HCT116 (cell line): ENCODE measurements around the gene NAPEPLD. TPM values are rescaled to one million over a fixed set of nuclear protein-coding genes. Genes with fewer than 3 reads are reported as not detected.
"Not testable (repeated sequence)": the region's sequence is repeated elsewhere in the genome, so short reads cannot be mapped to it uniquely, and the experiment has no call there.

Source experiments
- ATAC-seq: fragments of 200-7000 bp; cut with Tn5 transposase; 2 replicates; pipeline ENCODE4 v1.9.1; 2020; ENCODE audit warnings: mild to moderate bottlenecking, moderate library complexity
- BruUV-seq: library from RNA; stranded (reverse); fragments of 400-500 nt; replicated peaks from 2 replicates; lab custom pipeline; 2021; lab: Mats Ljungman, UMichigan
- CTCF ChIA-PET: fragments of 300-600 bp; sonication (Branson Sonifier 250); formaldehyde crosslinking; loops from one replicate; lab custom pipeline; 2021; ENCODE audit warnings: antibody characterized with exemption; lab: Charles Lee
- POLR2A ChIA-PET: fragments of 300-600, 350-600 bp; sonication (Branson Sonifier 250); formaldehyde crosslinking; loops from one replicate; lab custom pipeline; 2021; ENCODE audit warnings: antibody characterized with exemption; lab: Charles Lee
- RAD21 ChIA-PET, 2 experiments: fragments of 300-600 bp; sonication (Branson Sonifier 250); formaldehyde crosslinking; loops; one replicate each; lab custom pipeline; 2023; ENCODE audit warnings: low total read pairs in 2 of 2; ENCODE audit not compliant: uncharacterized antibody in 2 of 2, unreplicated experiment in 2 of 2, low non-redundant PET in 1 of 2; lab: Charles Lee
- DNase-seq: peaks from one replicate; pipeline ENCODE4 v3.0.0-alpha.2; 2010; ENCODE audit warnings: low read depth, low spot score
- H2AFZ ChIP-seq: fragments of 200-600 bp; shearing (Covaris generic), sonication (generic); 2 replicates; pipeline ENCODE4 v1.6.1; 2017; ENCODE audit warnings: low read depth, mixed run types, mixed read lengths, antibody characterized with exemption, low read length; ENCODE audit not compliant: poor library complexity, severe bottlenecking
- H3K27ac ChIP-seq: 2 replicates; pipeline ENCODE4 v1.5.1; 2012; ENCODE audit warnings: low read depth, low read length
- H3K27me3 ChIP-seq: fragments of 200-600 bp; sonication (generic); 2 replicates; pipeline ENCODE4 v1.6.1; 2016; ENCODE audit warnings: mixed run types, low read length, mixed read lengths; ENCODE audit not compliant: insufficient read depth
- H3K36me3 ChIP-seq, 2 experiments: fragments of 200-500 bp in 1 of 2; fragments of 200-600 bp in 1 of 2; sonication (Bioruptor generic) in 1 of 2; sonication (generic) in 1 of 2; 2 replicates each; pipeline versions ENCODE4 v1.5.1 to v1.6.1; 2014 to 2016; ENCODE audit warnings: low read length in 2 of 2, inconsistent platforms in 1 of 2, mixed read lengths in 1 of 2, mixed run types in 1 of 2; ENCODE audit not compliant: insufficient read depth in 2 of 2, control insufficient read depth in 1 of 2
- H3K4me1 ChIP-seq, 2 experiments: fragments of 200-600 bp in 1 of 2; sonication (generic) in 1 of 2; 2 replicates each; pipeline versions ENCODE4 v1.5.1 to v1.6.1; 2012 to 2017; ENCODE audit warnings: low read length in 2 of 2, inconsistent platforms in 1 of 2, mild to moderate bottlenecking in 1 of 2, mixed read lengths in 1 of 2, mixed run types in 1 of 2, moderate library complexity in 1 of 2; ENCODE audit not compliant: insufficient read depth in 2 of 2, control insufficient read depth in 1 of 2
- H3K4me2 ChIP-seq: fragments of 200-600 bp; sonication (generic); 2 replicates; pipeline ENCODE4 v1.6.1; 2017; ENCODE audit warnings: mixed run types, low read length, mixed read lengths
- H3K4me3 ChIP-seq, 2 experiments: fragments of 200-600 bp in 1 of 2; sonication (generic) in 1 of 2; replicated peaks in 1 of 2; 2 replicates each; pipeline ENCODE4 v1.5.1; 2011 to 2016; ENCODE audit warnings: low read length in 2 of 2, control low read depth in 1 of 2, low read depth in 1 of 2, mild to moderate bottlenecking in 1 of 2, mixed read lengths in 1 of 2, mixed run types in 1 of 2
- H3K79me2 ChIP-seq: fragments of 200-600 bp; sonication (generic); 2 replicates; pipeline ENCODE4 v1.6.1; 2017; ENCODE audit warnings: mild to moderate bottlenecking, mixed run types, low read length, moderate library complexity, mixed read lengths; ENCODE audit not compliant: insufficient read depth
- H3K9ac ChIP-seq: fragments of 200-600 bp; sonication (generic); 2 replicates; pipeline ENCODE4 v1.6.1; 2016; ENCODE audit warnings: low read length, mixed read lengths
- H3K9me2 ChIP-seq: fragments of 200-600 bp; sonication (generic), shearing (Covaris generic); 2 replicates; pipeline ENCODE4 v1.6.1; 2017; ENCODE audit warnings: mixed run types, mild to moderate bottlenecking, moderate library complexity; ENCODE audit not compliant: insufficient read depth
- H3K9me3 ChIP-seq, 2 experiments: fragments of 200-500 bp in 1 of 2; fragments of 200-600 bp in 1 of 2; sonication (Bioruptor generic) in 1 of 2; sonication (generic) in 1 of 2; 2 replicates each; pipeline ENCODE4 v1.6.1; 2014 to 2017; ENCODE audit warnings: low read length in 2 of 2, mixed read lengths in 2 of 2, inconsistent platforms in 1 of 2, low read depth in 1 of 2, mild to moderate bottlenecking in 1 of 2, mixed run types in 1 of 2, moderate library complexity in 1 of 2; ENCODE audit not compliant: control insufficient read depth in 1 of 2, insufficient read depth in 1 of 2
- H4K20me1 ChIP-seq: fragments of 200-600 bp; sonication (generic), shearing (Covaris generic); 2 replicates; pipeline ENCODE4 v1.6.1; 2017; ENCODE audit warnings: mixed run types, mild to moderate bottlenecking, moderate library complexity; ENCODE audit not compliant: insufficient read depth
- CBX3 ChIP-seq: IDR thresholded peaks from 2 replicates; pipeline ENCODE4 v1.6.1; 2012; ENCODE audit warnings: low read depth
- EGR1 ChIP-seq: IDR thresholded peaks from 2 replicates; pipeline ENCODE4 v1.6.1; 2012; ENCODE audit warnings: low read depth
- ELF1 ChIP-seq: IDR thresholded peaks from 2 replicates; pipeline ENCODE4 v1.6.1; 2012; ENCODE audit warnings: low read depth, borderline replicate concordance
- EZH2 ChIP-seq: fragments of 200-600 bp; sonication (generic); IDR thresholded peaks from 2 replicates; pipeline ENCODE4 v1.6.1; 2017; ENCODE audit warnings: antibody characterized with exemption, mixed run types
- FOSL1 ChIP-seq: IDR thresholded peaks from 2 replicates; pipeline ENCODE4 v1.6.1; 2012; ENCODE audit warnings: low read depth
- POLR2A ChIP-seq: IDR thresholded peaks from 2 replicates; pipeline ENCODE4 v1.7.0; 2011; ENCODE audit warnings: borderline replicate concordance; ENCODE audit not compliant: insufficient read depth, insufficient read length; ENCODE audit errors: extremely low read depth
- POLR2AphosphoS5 ChIP-seq: IDR thresholded peaks from 2 replicates; pipeline ENCODE4 v1.6.1; 2011; ENCODE audit warnings: mild to moderate bottlenecking, low read depth, low read length, moderate library complexity
- RAD21 ChIP-seq: IDR thresholded peaks from 2 replicates; pipeline ENCODE4 v1.6.1; 2012; ENCODE audit warnings: low read depth, mild to moderate bottlenecking
- SIN3A ChIP-seq: IDR thresholded peaks from 2 replicates; pipeline ENCODE4 v1.6.1; 2012; ENCODE audit warnings: low read depth
- SP1 ChIP-seq: IDR thresholded peaks from 2 replicates; pipeline ENCODE4 v1.6.1; 2012; ENCODE audit warnings: low read depth
- SRF ChIP-seq: IDR thresholded peaks from 2 replicates; pipeline ENCODE4 v1.6.1; 2012; ENCODE audit warnings: low read depth
- TCF7L2 ChIP-seq: IDR thresholded peaks from 2 replicates; pipeline ENCODE4 v1.7.0; 2011; ENCODE audit warnings: borderline replicate concordance, inconsistent platforms; ENCODE audit not compliant: insufficient read depth, insufficient read length; ENCODE audit errors: extremely low read depth
- YY1 ChIP-seq: IDR thresholded peaks from 2 replicates; pipeline ENCODE4 v1.6.1; 2011; ENCODE audit warnings: low read length, low read depth, moderate library complexity, mild to moderate bottlenecking; ENCODE audit not compliant: insufficient replicate concordance; ENCODE audit errors: extremely low read depth
- ZBTB33 ChIP-seq: IDR thresholded peaks from 2 replicates; pipeline ENCODE4 v1.6.1; 2011; ENCODE audit warnings: mild to moderate bottlenecking, low read length, moderate library complexity; ENCODE audit not compliant: insufficient replicate concordance; ENCODE audit errors: extremely low read depth
- ZFX ChIP-seq: fragments of 450-650 bp; IDR thresholded peaks from 2 replicates; pipeline ENCODE4 v1.6.1; 2017
- intact Hi-C: fragments of 100-400 bp; cut with micrococcal nuclease; formaldehyde crosslinking; loops from 2 replicates; pipeline ENCODE4 v1.10.0; 2022
- total RNA-seq: library from RNA; stranded (reverse); gene quantifications from one replicate; pipeline ENCODE4 v1.2.1, GENCODE V29; 2021; ENCODE audit not compliant: unreplicated experiment
- TF ChIP-seq, protein P1 (sequence below): IDR thresholded peaks from 2 replicates; pipeline ENCODE4 v1.6.1; 2012; ENCODE audit warnings: low read depth
- TF ChIP-seq, protein P2 (sequence below): IDR thresholded peaks from 2 replicates; pipeline ENCODE4 v1.6.1; 2012
- TF ChIP-seq, protein P3 (sequence below): IDR thresholded peaks from 2 replicates; pipeline ENCODE4 v1.6.1; 2012

The NAPEPLD gene
- total RNA-seq, 1 experiment from 2014 or later = 9.7 TPM

DNA sequence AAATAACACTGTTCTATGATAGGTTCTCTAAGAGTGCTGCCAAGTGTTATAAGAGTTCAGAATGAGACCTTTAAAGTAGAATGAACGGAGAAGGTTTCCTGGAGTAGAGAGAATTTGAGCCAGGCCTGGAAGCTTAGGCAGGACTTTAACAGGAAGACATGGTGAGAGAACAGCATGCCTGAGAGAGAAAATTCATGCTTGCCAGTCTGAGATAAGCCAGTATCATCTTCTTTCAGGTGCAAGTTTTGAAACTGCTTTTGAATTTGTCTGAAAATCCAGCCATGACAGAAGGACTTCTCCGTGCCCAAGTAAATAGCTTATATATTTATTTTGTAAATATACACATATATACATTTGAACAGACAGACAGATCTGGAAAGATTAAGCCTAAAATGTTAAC is 51.9 kb downstream of the NAPEPLD start:
- POLR2A ChIA-PET = no interaction called here
- Histone ChIP-seq H3K36me3 (peaks cover 14 to 23% of the 10 kb centered on the region in 2 experiments; a peak in 3 of 4 replicates), H3K9ac (no peak overlapping the region), H3K27me3 (no peaks in the 10 kb centered on the region), H3K9me3 (no peaks in the 10 kb centered on the region), H3K4me2 (no peak overlapping the region), H4K20me1 (peaks cover 4% of the 10 kb centered on the region; the same call in 1 of the 2 replicates), H3K79me2 (no peaks in the 10 kb centered on the region), H3K4me1 (no peaks in the 10 kb centered on the region), H3K9me2 (no peaks in the 10 kb centered on the region), H3K27ac (no peak overlapping the region), H2AFZ (no peak overlapping the region), H3K4me3 (no peak overlapping the region)
- intact Hi-C loops = no loop called here
- CTCF ChIA-PET = interaction anchor here (0.9 kb wide), 1 partner anchor 35 kb away, joined by 3 read pairs; no protein-coding TSS in a partner anchor
- TF ChIP-seq SP1 = no peak
- TF ChIP-seq CBX3 = no peak
- TF ChIP-seq EZH2 = no peak
- no peak for TF ChIP-seq RAD21
- no peak for TF ChIP-seq POLR2A
- TF ChIP-seq POLR2AphosphoS5 = no peak
- TF ChIP-seq SIN3A = no peak
- TF ChIP-seq ELF1 = no peak
- TF ChIP-seq, protein P1, sequence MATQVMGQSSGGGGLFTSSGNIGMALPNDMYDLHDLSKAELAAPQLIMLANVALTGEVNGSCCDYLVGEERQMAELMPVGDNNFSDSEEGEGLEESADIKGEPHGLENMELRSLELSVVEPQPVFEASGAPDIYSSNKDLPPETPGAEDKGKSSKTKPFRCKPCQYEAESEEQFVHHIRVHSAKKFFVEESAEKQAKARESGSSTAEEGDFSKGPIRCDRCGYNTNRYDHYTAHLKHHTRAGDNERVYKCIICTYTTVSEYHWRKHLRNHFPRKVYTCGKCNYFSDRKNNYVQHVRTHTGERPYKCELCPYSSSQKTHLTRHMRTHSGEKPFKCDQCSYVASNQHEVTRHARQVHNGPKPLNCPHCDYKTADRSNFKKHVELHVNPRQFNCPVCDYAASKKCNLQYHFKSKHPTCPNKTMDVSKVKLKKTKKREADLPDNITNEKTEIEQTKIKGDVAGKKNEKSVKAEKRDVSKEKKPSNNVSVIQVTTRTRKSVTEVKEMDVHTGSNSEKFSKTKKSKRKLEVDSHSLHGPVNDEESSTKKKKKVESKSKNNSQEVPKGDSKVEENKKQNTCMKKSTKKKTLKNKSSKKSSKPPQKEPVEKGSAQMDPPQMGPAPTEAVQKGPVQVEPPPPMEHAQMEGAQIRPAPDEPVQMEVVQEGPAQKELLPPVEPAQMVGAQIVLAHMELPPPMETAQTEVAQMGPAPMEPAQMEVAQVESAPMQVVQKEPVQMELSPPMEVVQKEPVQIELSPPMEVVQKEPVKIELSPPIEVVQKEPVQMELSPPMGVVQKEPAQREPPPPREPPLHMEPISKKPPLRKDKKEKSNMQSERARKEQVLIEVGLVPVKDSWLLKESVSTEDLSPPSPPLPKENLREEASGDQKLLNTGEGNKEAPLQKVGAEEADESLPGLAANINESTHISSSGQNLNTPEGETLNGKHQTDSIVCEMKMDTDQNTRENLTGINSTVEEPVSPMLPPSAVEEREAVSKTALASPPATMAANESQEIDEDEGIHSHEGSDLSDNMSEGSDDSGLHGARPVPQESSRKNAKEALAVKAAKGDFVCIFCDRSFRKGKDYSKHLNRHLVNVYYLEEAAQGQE = no peak
- no peak for TF ChIP-seq ZFX
- no peak for TF ChIP-seq FOSL1
- TF ChIP-seq, protein P2, sequence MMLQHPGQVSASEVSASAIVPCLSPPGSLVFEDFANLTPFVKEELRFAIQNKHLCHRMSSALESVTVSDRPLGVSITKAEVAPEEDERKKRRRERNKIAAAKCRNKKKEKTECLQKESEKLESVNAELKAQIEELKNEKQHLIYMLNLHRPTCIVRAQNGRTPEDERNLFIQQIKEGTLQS = no peak
- no peak for TF ChIP-seq EGR1
- TF ChIP-seq SRF = no peak
- TF ChIP-seq, protein P3, sequence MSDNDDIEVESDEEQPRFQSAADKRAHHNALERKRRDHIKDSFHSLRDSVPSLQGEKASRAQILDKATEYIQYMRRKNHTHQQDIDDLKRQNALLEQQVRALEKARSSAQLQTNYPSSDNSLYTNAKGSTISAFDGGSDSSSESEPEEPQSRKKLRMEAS = no peak
- no peak for TF ChIP-seq ZBTB33
- TF ChIP-seq YY1 = no peak
- TF ChIP-seq TCF7L2 = no peak
- no TSS peak for BruUV-seq
- ATAC-seq (no peak), DNase-seq (no peak)
- RAD21 ChIA-PET = no interaction called here

DNA sequence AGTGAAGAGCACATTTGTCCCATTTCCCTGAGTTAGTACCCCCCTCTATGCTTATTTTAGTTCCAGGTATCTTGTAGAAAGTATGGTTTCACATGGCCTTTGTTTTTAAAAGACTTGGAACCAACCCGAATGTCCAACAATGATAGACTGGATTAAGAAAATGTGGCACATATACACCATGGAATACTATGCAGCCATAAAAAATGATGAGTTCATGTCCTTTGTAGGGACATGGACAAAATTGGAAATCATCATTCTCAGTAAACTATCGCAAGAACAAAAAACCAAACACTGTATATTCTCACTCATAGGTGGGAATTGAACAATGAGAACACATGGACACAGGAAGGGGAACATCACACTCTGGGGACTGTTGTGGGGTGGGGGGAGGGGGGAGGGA is 53.3 kb downstream of the NAPEPLD start:
- POLR2A ChIA-PET, H3K79me2 ChIP-seq, H3K9me2 ChIP-seq, H2AFZ ChIP-seq, H3K4me3 ChIP-seq, H3K27me3 ChIP-seq, H3K4me1 ChIP-seq, H3K27ac ChIP-seq, RAD21 ChIA-PET, ATAC-seq, H3K9me3 ChIP-seq, DNase-seq, BruUV-seq, H4K20me1 ChIP-seq, H3K4me2 ChIP-seq, CTCF ChIA-PET, intact Hi-C loops, H3K9ac ChIP-seq: not testable (repeated sequence)
- H3K36me3 ChIP-seq = peaks cover 8 to 23% of the 10 kb centered on the region in 2 experiments; a peak in 3 of 4 replicates
